Lung (tissue), 5 donors: ENCODE results near the gene ZFY. TPM values are rescaled to one million over a fixed set of nuclear protein-coding genes. Genes with fewer than 3 reads are reported as not detected.

ENCODE experiments used
- polyA plus RNA-seq, 2 donors: library from polyadenylated mRNA; stranded (reverse); fragments of 200-250 nt; gene quantifications; one replicate each; pipeline ENCODE4 v1.2.1, GENCODE V29; 2013
- small RNA-seq: library from RNA; depleted of rRNA; stranded (forward); fragments of <200 nt; gene quantifications from one replicate; pipeline ENCODE3, GENCODE V24; 2014; ENCODE audit warnings: low replicate concordance
- total RNA-seq, 2 donors: library from RNA; depleted of rRNA in 1 of 2; stranded (reverse); fragments of >200 nt in 1 of 2; gene quantifications; one replicate each; pipeline ENCODE4 v1.2.1, GENCODE V29; 2014 to 2021
- donor health status: Bipolar disorder and iron deficiency.
- donor health status: healthy.
- donor health status: DM: yes; HTN: yes; CAD: no.

Gene ZFY
- total and polyA plus RNA-seq, 4 donors: 4.4 TPM; not detected in 3

Small RNA genes within 50 kb of the gene (small RNA-seq; reads per million reads assigned to genes)
- not detected for gene EEF1A1P41

Other genes starting within 250 kb of the ZFY start
- not detected for gene SRY, start 147.7 kb upstream of the ZFY start, total RNA-seq
- not detected for gene SRY, start 147.7 kb upstream of the ZFY start, polyA plus RNA-seq
- gene RPS4Y1, start 93.8 kb upstream of the ZFY start, total RNA-seq: under 1 TPM in 1 of 2 donors, not detected in 1; 0.58 TPM
- 100 to 1,000 TPM in 1 of 2 donors, under 1 TPM in 1; 0.08 to 342 TPM for gene RPS4Y1, start 93.8 kb upstream of the ZFY start, polyA plus RNA-seq